Body of pancreas (tissue), 4 donors: Measurements from ENCODE around the gene FAM111A.

Experiments used
- CTCF ChIP-seq, 7 experiments: fragments of 450-650 bp in 4 of 7; fragments of 200-600 bp in 3 of 7; sonication (generic) in 3 of 7; IDR thresholded peaks; one replicate each; pipeline ENCODE4 v1.5.1; 2016 to 2019; ENCODE audit warnings: antibody characterized with exemption in 7 of 7
- POLR2A ChIP-seq, 3 donors: fragments of 450-650 bp; IDR thresholded peaks; one replicate each; pipeline ENCODE4 v1.6.1; 2016; ENCODE audit warnings: antibody characterized with exemption in 3 of 3, mild to moderate bottlenecking in 2 of 3

- TF ChIP-seq CTCF (IDR thresholded peaks at IDR 0.05) (no peak), POLR2A (IDR thresholded peaks at IDR 0.05) (no peak)
Measured at GRCh38 chr11:59145534-59145933, 2.9 kb downstream of the FAM111A start.
